ENCODE measurements around the gene GDF2.

Gene GDF2

DNA sequence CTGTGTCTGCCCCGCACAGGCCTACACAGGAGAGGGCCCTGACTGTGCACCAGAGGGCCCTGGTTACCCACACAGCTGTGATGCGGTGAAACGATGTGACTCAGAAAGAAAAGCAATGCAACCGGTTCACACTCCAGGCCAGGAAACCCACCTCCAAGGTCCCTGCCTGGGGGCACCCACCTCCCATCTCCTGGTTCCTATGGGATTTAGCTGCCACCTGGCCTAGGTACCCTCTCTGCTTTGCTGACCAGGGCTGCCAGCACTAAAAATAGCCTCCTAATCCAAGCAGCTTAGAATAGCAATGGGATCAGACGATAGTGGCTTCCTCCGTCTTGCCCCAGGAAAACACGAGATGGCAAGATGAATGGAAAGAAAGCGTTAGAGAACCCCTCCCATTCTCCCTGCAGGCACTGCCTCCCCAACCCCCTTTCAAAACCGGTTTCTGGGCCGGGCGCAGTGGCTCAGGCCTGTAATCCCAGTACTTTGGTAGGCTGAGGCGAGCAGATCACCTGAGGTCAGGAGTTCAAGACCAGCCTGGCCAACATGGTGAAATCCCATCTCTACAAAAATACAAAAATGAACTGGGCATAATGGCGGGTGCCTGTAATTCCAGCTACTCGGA, 38.3 kb downstream of the GDF2 start:
- H3K27ac ChIP-seq (ENCODE audit: low read length), result no peak overlapping the region
- H3K9me3 ChIP-seq (ENCODE audit: control insufficient read depth, low read depth, low read length), result no peaks in the 10 kb centered on the region
- H3K9ac ChIP-seq (ENCODE audit: low read length), result no peak overlapping the region
- H3K4me1 ChIP-seq (ENCODE audit: control insufficient read depth, low read depth, low read length), result no peaks in the 10 kb centered on the region
- no peak overlapping the region for H3K4me3 ChIP-seq (ENCODE audit: low read length)
- H3K36me3 ChIP-seq (ENCODE audit: control insufficient read depth, low read depth, low read length), result no peaks in the 10 kb centered on the region
- no peaks in the 10 kb centered on the region for H3K27me3 ChIP-seq (ENCODE audit: control insufficient read depth, insufficient read depth, low read length)

DNA sequence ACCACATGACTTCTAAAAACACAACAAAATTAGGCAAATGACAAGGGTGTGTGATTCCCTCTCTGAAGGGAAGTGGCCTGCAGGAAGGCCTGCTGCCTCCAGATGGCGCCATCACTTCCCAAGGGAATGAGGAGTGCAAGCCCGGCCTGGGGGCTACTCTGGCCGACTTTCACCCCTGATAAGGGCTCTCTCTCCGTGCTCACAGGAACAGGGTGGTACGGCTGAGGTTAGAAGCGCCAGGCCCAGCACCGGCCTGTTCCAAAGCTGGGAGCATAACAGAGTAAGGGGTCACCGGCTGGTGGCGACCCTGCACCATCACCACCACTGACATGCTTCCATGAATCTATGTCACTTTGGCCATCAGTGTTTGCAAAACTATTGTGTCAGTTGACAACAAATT, 39.0 kb downstream of the GDF2 start:
- no peaks in the 10 kb centered on the region for H3K36me3 ChIP-seq (ENCODE audit: control insufficient read depth, low read depth, low read length)

DNA sequence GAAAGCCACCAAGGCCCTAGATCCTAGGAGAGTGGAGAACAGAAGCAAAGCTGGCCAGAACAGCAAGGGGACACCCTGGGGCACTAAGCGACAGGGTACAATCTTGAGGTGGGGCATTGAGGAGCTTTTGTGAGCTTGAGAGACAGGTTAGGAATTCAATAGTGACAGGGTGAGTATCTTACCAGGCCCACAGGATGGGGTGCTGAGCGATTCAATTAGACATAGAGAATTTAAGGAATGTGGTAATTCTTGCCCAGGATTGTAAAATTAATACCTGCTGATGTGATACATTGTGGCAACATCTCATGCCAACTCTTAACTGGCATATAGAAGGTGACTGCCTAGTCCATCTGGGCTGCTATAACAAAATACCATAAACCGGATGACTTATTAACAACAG, 39.9 kb downstream of the GDF2 start:
- no peak overlapping the region for H3K4me3 ChIP-seq (ENCODE audit: low read length)
- no peaks in the 10 kb centered on the region for H3K9me3 ChIP-seq (ENCODE audit: control insufficient read depth, low read depth, low read length)
- H3K9ac ChIP-seq (ENCODE audit: low read length), result no peak overlapping the region
- no peaks in the 10 kb centered on the region for H3K4me1 ChIP-seq (ENCODE audit: control insufficient read depth, low read depth, low read length)
- H3K36me3 ChIP-seq (ENCODE audit: control insufficient read depth, low read depth, low read length), result no peaks in the 10 kb centered on the region
- no peaks in the 10 kb centered on the region for H3K27me3 ChIP-seq (ENCODE audit: control insufficient read depth, insufficient read depth, low read length)
- no peak overlapping the region for H3K27ac ChIP-seq (ENCODE audit: low read length)

More for the DNA sequence above, 39.0 kb downstream of the GDF2 start:
- no peaks in the 10 kb centered on the region for H3K27me3 ChIP-seq (ENCODE audit: control insufficient read depth, insufficient read depth, low read length)
- H3K9me3 ChIP-seq (ENCODE audit: control insufficient read depth, low read depth, low read length), result no peaks in the 10 kb centered on the region
- no peaks in the 10 kb centered on the region for H3K4me1 ChIP-seq (ENCODE audit: control insufficient read depth, low read depth, low read length)
- no peak overlapping the region for H3K9ac ChIP-seq (ENCODE audit: low read length)
- H3K27ac ChIP-seq (ENCODE audit: low read length), result no peak overlapping the region
- no peak overlapping the region for H3K4me3 ChIP-seq (ENCODE audit: low read length)

DNA sequence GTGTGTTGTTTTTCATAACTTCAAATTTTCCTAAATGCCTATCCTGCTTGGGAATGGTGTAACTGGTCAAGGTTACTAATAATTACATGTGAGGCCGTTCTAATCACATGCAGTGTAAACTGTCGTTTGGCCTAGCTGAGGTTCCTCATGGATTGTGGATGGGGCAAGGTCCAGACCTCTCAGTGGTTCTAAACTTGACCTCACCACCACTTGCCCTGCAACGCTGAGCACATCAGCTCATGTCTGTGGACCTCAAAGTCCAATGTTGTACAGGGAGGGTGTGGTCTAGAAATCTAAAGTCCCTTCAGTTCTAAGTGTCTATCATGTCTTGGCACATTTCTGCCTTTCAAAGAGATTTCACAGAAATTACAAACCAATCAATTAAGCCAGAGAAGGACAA, 41.5 kb downstream of the GDF2 start:
- Histone ChIP-seq H3K9me3 (ENCODE audit: control insufficient read depth, low read depth, low read length) (no peaks in the 10 kb centered on the region), H3K36me3 (ENCODE audit: control insufficient read depth, low read depth, low read length) (no peaks in the 10 kb centered on the region), H3K4me1 (ENCODE audit: control insufficient read depth, low read depth, low read length) (no peaks in the 10 kb centered on the region), H3K27me3 (ENCODE audit: control insufficient read depth, insufficient read depth, low read length) (no peaks in the 10 kb centered on the region), H3K27ac (ENCODE audit: low read length) (no peak overlapping the region), H3K4me3 (ENCODE audit: low read length) (no peak overlapping the region), H3K9ac (ENCODE audit: low read length) (no peak overlapping the region)

DNA sequence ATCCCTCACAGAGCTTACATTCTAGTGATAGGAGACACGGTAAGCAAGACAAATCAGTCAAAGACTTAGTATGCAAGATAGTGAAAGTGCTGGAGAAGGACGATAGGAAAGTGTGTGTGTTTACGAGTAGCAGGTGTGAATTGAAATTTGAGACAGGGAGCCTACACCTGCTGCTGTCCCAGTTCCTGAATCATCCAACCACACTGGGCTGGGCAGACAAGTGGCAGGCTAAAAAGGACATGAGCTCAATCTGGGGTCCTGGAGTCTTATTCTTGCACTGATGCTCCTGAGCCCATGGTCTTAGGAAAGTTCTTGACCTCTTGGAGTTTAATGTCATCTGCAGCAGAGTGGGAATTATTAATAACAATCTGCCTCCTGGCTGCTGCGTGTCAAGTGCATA, 42.1 kb downstream of the GDF2 start:
- no peaks in the 10 kb centered on the region for H3K4me1 ChIP-seq (ENCODE audit: control insufficient read depth, low read depth, low read length)
- no peak overlapping the region for H3K4me3 ChIP-seq (ENCODE audit: low read length)
- no peaks in the 10 kb centered on the region for H3K27me3 ChIP-seq (ENCODE audit: control insufficient read depth, insufficient read depth, low read length)
- H3K9me3 ChIP-seq (ENCODE audit: control insufficient read depth, low read depth, low read length), result no peaks in the 10 kb centered on the region
- H3K36me3 ChIP-seq (ENCODE audit: control insufficient read depth, low read depth, low read length), result no peaks in the 10 kb centered on the region
- no peak overlapping the region for H3K27ac ChIP-seq (ENCODE audit: low read length)
- no peak overlapping the region for H3K9ac ChIP-seq (ENCODE audit: low read length)

DNA sequence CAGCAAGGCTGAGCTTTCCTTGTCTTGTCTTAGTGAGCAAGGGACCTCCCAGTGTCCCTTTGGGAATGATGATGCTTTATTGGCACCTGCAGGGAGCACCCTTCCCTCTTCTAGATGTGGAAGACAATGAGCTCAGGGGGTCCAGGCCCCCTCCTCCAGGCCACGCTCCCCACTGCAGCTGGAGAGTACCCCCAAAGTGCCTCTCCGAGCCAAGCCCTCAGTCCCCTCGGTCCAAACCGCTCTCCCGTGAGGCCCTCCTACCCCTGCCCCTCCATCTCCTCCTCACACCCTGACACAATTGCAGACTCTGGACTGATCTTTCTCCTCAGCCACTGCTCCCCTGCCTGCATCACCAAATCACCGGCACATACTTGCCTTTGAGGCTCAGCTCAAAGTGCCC, 42.7 kb downstream of the GDF2 start:
- Histone ChIP-seq H3K4me1 (ENCODE audit: control insufficient read depth, low read depth, low read length) (no peaks in the 10 kb centered on the region), H3K4me3 (ENCODE audit: low read length) (no peak overlapping the region), H3K27me3 (ENCODE audit: control insufficient read depth, insufficient read depth, low read length) (no peaks in the 10 kb centered on the region), H3K36me3 (ENCODE audit: control insufficient read depth, low read depth, low read length) (no peaks in the 10 kb centered on the region), H3K9me3 (ENCODE audit: control insufficient read depth, low read depth, low read length) (no peaks in the 10 kb centered on the region), H3K27ac (ENCODE audit: low read length) (no peak overlapping the region), H3K9ac (ENCODE audit: low read length) (no peak overlapping the region)

DNA sequence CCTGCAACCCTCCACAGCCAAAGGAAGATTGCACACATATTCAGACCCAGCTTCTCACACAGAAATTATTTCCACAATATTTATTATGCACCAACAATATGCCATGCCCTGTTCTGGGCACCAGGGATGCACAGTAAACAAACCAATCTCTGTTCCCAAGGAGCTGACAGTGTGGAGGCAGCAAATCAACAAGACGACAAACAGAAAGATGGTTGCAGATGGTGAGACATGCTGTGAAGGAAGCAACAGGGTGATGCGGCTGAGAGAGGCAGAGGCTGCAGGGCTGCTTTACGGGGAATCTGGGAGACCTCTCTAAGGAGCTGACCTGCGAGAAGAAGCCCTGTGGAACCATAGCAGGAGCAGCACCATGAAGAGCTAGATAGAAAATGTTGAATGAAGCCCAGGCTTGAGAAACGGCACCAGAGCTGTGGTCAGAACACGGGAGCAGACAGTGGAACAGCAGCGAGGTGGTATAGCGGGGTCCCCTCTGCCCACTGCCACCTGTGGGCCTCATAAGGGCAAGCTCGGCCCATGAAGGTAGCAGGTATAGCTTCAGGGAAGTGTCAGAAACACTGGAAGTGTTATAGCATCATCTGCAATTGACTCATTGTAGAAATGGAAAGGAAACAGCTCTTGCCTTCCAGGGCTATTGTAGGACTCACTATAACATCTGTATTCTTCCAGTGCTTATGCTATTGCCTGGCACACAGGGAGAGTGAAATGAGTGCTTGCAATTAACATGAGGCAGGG, 43.4 kb downstream of the GDF2 start:
- Histone ChIP-seq H3K9ac (ENCODE audit: low read length) (no peak overlapping the region), H3K4me3 (ENCODE audit: low read length) (no peak overlapping the region), H3K27me3 (ENCODE audit: control insufficient read depth, insufficient read depth, low read length) (no peaks in the 10 kb centered on the region), H3K9me3 (ENCODE audit: control insufficient read depth, low read depth, low read length) (no peaks in the 10 kb centered on the region), H3K36me3 (ENCODE audit: control insufficient read depth, low read depth, low read length) (no peaks in the 10 kb centered on the region), H3K27ac (ENCODE audit: low read length) (no peak overlapping the region), H3K4me1 (ENCODE audit: control insufficient read depth, low read depth, low read length) (no peaks in the 10 kb centered on the region)

DNA sequence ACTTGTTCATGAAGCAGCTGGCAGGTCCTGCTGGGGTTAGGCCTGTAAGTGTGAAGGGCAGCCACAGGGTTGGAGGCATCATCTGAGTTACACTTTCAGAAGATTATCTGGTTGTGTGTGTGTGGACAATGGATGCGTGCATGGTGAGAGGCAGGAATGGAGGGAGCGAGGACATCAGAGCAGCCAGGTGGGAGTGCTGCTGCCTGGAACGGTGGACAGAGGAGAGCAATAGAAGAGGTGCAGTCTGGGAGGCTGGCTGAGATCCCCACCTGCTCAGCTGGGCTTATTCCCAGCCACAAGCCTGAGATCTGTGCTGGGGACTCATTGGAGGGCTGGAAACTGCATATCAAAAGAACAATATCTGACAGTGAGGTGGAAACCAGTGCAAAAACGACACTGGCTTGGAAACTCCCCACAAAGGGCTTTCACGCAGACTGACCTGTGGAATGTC, 44.0 kb downstream of the GDF2 start:
- Histone ChIP-seq H3K9ac (ENCODE audit: low read length) (no peak overlapping the region), H3K9me3 (ENCODE audit: control insufficient read depth, low read depth, low read length) (no peaks in the 10 kb centered on the region), H3K27me3 (ENCODE audit: control insufficient read depth, insufficient read depth, low read length) (no peaks in the 10 kb centered on the region), H3K4me3 (ENCODE audit: low read length) (no peak overlapping the region), H3K27ac (ENCODE audit: low read length) (no peak overlapping the region), H3K4me1 (ENCODE audit: control insufficient read depth, low read depth, low read length) (no peaks in the 10 kb centered on the region), H3K36me3 (ENCODE audit: control insufficient read depth, low read depth, low read length) (no peaks in the 10 kb centered on the region)

DNA sequence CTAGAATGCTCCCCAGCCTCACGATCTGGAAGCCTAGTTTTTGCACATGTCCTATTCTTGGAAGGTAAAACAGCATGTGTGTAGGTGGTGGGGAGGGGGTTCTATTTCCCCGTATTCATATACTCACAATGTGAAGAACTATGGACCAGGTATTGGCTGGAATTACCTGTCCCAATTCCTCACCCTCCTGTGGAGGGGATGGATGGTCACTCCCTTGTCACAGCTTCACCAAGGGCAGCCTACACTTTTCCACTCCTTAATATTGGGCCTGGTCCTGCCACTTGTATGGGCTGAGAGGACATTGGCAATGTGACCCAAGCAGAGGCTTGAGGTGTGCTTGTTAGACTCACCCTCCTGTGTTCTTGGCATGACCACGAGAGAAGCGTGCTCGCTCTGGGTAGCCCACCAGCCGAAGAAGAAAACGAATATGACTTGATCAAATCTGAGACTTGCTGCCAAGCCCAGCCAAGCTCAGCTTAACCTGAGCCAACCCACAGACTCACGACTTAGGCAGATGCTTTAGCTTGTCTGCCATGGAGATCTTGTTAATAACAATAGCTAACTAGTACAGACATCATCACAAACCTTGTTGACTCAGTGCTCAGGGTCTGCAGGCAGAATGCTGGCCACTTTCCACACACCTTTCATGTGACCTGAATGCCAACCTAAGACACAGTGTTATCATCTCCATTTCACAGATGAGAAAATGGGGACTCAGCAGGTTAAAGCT, 44.6 kb downstream of the GDF2 start:
- Histone ChIP-seq H3K9me3 (ENCODE audit: control insufficient read depth, low read depth, low read length) (no peaks in the 10 kb centered on the region), H3K4me1 (ENCODE audit: control insufficient read depth, low read depth, low read length) (no peaks in the 10 kb centered on the region), H3K4me3 (ENCODE audit: low read length) (no peak overlapping the region), H3K27me3 (ENCODE audit: control insufficient read depth, insufficient read depth, low read length) (no peaks in the 10 kb centered on the region), H3K36me3 (ENCODE audit: control insufficient read depth, low read depth, low read length) (no peaks in the 10 kb centered on the region), H3K9ac (ENCODE audit: low read length) (no peak overlapping the region), H3K27ac (ENCODE audit: low read length) (no peak overlapping the region)

DNA sequence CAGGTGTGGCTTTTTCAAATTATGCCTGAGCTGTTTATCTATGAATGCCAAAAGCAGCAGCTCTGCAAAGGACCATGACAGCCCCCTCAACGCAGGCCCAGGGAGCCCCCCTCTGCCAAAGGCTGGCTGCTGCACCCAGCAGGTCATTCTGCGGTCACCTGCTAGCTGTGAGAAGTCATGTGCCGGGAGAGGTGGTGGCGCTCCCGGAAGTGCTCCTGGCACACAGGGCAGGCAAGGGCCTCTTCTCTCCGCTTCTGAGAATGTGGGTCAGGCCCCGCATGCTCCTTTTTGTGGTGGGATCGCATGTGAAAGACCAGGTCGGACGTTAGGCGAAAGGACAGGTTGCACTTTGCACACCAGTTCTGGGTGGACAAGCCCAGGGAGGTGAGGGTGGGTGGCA, 45.4 kb downstream of the GDF2 start:
- Histone ChIP-seq H3K27me3 (ENCODE audit: control insufficient read depth, insufficient read depth, low read length) (no peaks in the 10 kb centered on the region), H3K36me3 (ENCODE audit: control insufficient read depth, low read depth, low read length) (no peaks in the 10 kb centered on the region), H3K9ac (ENCODE audit: low read length) (no peak overlapping the region), H3K4me3 (ENCODE audit: low read length) (no peak overlapping the region), H3K9me3 (ENCODE audit: control insufficient read depth, low read depth, low read length) (no peaks in the 10 kb centered on the region), H3K27ac (ENCODE audit: low read length) (no peak overlapping the region), H3K4me1 (ENCODE audit: control insufficient read depth, low read depth, low read length) (peaks cover 3% of the 10 kb centered on the region)

DNA sequence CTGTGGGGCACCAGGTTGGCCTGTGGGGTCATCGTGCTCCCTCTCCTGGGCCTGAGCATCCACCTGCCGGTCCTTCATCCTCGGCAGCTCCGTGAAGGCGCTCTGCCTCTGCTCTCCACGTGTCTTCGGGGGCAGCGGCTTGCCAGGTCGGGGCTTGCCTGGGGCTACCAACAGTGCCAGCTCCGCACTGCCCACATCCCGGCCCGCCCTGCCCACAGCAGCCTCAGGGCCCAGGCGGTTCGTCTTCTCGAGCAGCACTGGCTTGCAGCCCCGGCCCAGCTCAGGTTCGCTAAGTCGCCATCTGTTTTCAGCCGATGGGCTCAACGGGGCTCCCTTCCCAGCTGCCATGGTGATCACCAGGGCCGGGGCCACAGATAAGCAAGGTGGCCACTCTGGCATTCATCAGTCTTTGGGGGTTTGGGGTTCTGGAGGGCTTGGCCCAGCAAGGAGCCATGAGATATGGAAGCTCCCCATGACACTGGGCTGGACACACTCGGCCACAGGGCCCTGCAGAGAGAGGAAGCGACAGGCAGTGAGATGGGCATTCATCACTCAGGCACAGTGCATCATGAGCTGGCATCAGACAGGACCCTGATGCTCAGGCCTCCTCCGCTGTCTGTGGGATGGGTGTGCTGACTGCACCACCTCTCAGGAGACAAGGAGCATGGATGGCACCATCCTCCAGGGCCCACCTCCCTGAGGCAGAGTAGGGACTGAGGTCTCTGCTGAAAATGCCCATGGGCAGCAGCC, 46.4 kb downstream of the GDF2 start:
- H3K27me3 ChIP-seq (ENCODE audit: control insufficient read depth, insufficient read depth, low read length), result no peaks in the 10 kb centered on the region
- peaks cover 4% of the 10 kb centered on the region for H3K4me1 ChIP-seq (ENCODE audit: control insufficient read depth, low read depth, low read length)
- H3K4me3 ChIP-seq (ENCODE audit: low read length), result no peak overlapping the region
- H3K9me3 ChIP-seq (ENCODE audit: control insufficient read depth, low read depth, low read length), result no peaks in the 10 kb centered on the region
- no peak overlapping the region for H3K27ac ChIP-seq (ENCODE audit: low read length)
- no peaks in the 10 kb centered on the region for H3K36me3 ChIP-seq (ENCODE audit: control insufficient read depth, low read depth, low read length)
- H3K9ac ChIP-seq (ENCODE audit: low read length), result no peak overlapping the region
